ENCODE data around the gene TGFB1.
A peak's percentile ranks its signal among the peaks of the same experiment; 100 is the strongest.
"Not testable (repeated sequence)": the region's sequence is repeated elsewhere in the genome, so short reads cannot be mapped to it uniquely, and the experiment has no call there.

Gene TGFB1

GRCh38 chr19:41386442-41386841, 32.7 kb upstream of the TGFB1 start:
- Histone ChIP-seq H3K36me3 (ENCODE audit: control insufficient read depth, insufficient read depth, low read length) (peaks cover 12% of the 10 kb centered on the region), H3K27me3 (ENCODE audit: control insufficient read depth, insufficient read depth, low read length) (no peaks in the 10 kb centered on the region), H3K4me1 (ENCODE audit: control insufficient read depth, insufficient read depth, low read length) (no peaks in the 10 kb centered on the region), H3K9me3 (ENCODE audit: control insufficient read depth, insufficient read depth, low read length) (no peaks in the 10 kb centered on the region), H3K9ac (ENCODE audit: low read depth, low read length) (no peak overlapping the region), H3K4me3 (ENCODE audit: low read depth, low read length) (no peak overlapping the region)

DNA sequence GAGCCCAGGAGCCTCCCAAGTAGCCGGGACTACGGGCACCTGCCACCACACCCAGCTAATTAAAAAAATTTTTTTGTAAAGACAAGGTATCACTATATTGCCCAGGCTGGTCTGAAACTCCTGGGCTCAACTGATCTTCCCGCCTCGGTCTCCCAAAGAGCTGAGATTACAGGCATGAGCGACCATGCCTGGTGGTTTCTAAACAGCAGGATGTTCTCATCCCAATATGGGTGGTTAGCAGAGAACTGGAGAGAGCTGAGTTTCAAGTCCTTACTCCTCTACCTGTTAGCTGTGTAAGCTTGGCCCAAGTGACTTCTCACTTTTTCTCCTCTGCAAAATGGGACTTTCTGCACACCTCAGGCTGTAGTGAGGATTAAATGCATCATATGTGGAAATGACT, 30.6 kb upstream of the TGFB1 start:
- H3K36me3 ChIP-seq (ENCODE audit: control insufficient read depth, insufficient read depth, low read length): peaks cover 6% of the 10 kb centered on the region

DNA sequence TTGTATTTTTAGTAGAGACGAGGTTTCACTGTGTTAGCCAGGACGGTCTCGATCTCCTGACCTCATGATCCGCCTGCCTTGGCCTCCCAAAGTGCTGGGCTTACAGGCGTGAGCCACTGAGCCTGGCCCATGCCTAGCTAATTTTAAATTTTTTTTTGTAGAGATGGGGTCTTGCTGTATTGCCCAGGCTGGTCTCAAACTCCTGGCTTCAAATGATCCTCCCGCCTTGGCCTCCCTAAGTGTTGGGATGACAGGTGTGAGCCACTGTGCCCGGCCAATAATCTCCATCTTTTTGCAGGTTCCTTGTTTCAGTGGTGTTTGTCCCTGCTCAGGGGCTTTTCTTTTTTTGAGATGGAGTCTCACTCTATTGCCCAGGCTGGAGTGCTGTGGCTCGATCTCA, 27.8 kb upstream of the TGFB1 start:
- H3K9me3 ChIP-seq (ENCODE audit: control insufficient read depth, insufficient read depth, low read length); H3K36me3 ChIP-seq (ENCODE audit: control insufficient read depth, insufficient read depth, low read length); H3K4me1 ChIP-seq (ENCODE audit: control insufficient read depth, insufficient read depth, low read length); H3K9ac ChIP-seq (ENCODE audit: low read depth, low read length); H3K27me3 ChIP-seq (ENCODE audit: control insufficient read depth, insufficient read depth, low read length); H3K4me3 ChIP-seq (ENCODE audit: low read depth, low read length): not testable (repeated sequence)

More for the DNA sequence above, 30.6 kb upstream of the TGFB1 start:
- Histone ChIP-seq H3K4me3 (ENCODE audit: low read depth, low read length) (no peak overlapping the region), H3K9ac (ENCODE audit: low read depth, low read length) (no peak overlapping the region), H3K27me3 (ENCODE audit: control insufficient read depth, insufficient read depth, low read length) (no peaks in the 10 kb centered on the region), H3K4me1 (ENCODE audit: control insufficient read depth, insufficient read depth, low read length) (no peaks in the 10 kb centered on the region), H3K9me3 (ENCODE audit: control insufficient read depth, insufficient read depth, low read length) (no peaks in the 10 kb centered on the region)

GRCh38 chr19:41377977-41378709, 24.4 kb upstream of the TGFB1 start:
- peaks cover 2% of the 10 kb centered on the region for H3K4me1 ChIP-seq (ENCODE audit: control insufficient read depth, insufficient read depth, low read length)
- H3K27me3 ChIP-seq (ENCODE audit: control insufficient read depth, insufficient read depth, low read length): peaks cover 5% of the 10 kb centered on the region
- H3K36me3 ChIP-seq (ENCODE audit: control insufficient read depth, insufficient read depth, low read length): no peaks in the 10 kb centered on the region
- H3K4me3 ChIP-seq (ENCODE audit: low read depth, low read length): no peak overlapping the region
- H3K9me3 ChIP-seq (ENCODE audit: control insufficient read depth, insufficient read depth, low read length): no peaks in the 10 kb centered on the region
- no peak overlapping the region for H3K9ac ChIP-seq (ENCODE audit: low read depth, low read length)

- Histone ChIP-seq H3K27me3 (ENCODE audit: control insufficient read depth, insufficient read depth, low read length) (peaks cover 5% of the 10 kb centered on the region), H3K9me3 (ENCODE audit: control insufficient read depth, insufficient read depth, low read length) (no peaks in the 10 kb centered on the region), H3K36me3 (ENCODE audit: control insufficient read depth, insufficient read depth, low read length) (no peaks in the 10 kb centered on the region), H3K4me3 (ENCODE audit: low read depth, low read length) (peak overlapping the region; percentile 81), H3K9ac (ENCODE audit: low read depth, low read length) (peak overlapping the region; percentile 2), H3K4me1 (ENCODE audit: control insufficient read depth, insufficient read depth, low read length) (peaks cover 2% of the 10 kb centered on the region)
These were observed 23.3 kb upstream of the TGFB1 start for GRCh38 chr19:41376998-41377365.

GRCh38 chr19:41376241-41376997, 22.7 kb upstream of the TGFB1 start, which contains the start of gene TMEM91:
Gene TMEM91 (plus strand): TSS chr19:41376533. CDS start chr19:41378310, 1,777 bp downstream.
- no peaks in the 10 kb centered on the region for H3K36me3 ChIP-seq (ENCODE audit: control insufficient read depth, insufficient read depth, low read length)
- peak within 1 kb of the TSS; percentile 81 for H3K4me3 ChIP-seq (ENCODE audit: low read depth, low read length)
- H3K9ac ChIP-seq (ENCODE audit: low read depth, low read length): peak within 1 kb of the TSS; percentile 38
- H3K4me1 ChIP-seq (ENCODE audit: control insufficient read depth, insufficient read depth, low read length): peaks cover 2% of the 10 kb centered on the region
- H3K27me3 ChIP-seq (ENCODE audit: control insufficient read depth, insufficient read depth, low read length): peaks cover 5% of the 10 kb centered on the region
- H3K9me3 ChIP-seq (ENCODE audit: control insufficient read depth, insufficient read depth, low read length): no peaks in the 10 kb centered on the region

GRCh38 chr19:41373993-41374392, 20.3 kb upstream of the TGFB1 start:
- no peak overlapping the region for H3K4me3 ChIP-seq (ENCODE audit: low read depth, low read length)
- H3K36me3 ChIP-seq (ENCODE audit: control insufficient read depth, insufficient read depth, low read length): no peaks in the 10 kb centered on the region
- no peaks in the 10 kb centered on the region for H3K9me3 ChIP-seq (ENCODE audit: control insufficient read depth, insufficient read depth, low read length)
- peaks cover 5% of the 10 kb centered on the region for H3K27me3 ChIP-seq (ENCODE audit: control insufficient read depth, insufficient read depth, low read length)
- H3K4me1 ChIP-seq (ENCODE audit: control insufficient read depth, insufficient read depth, low read length): peaks cover 2% of the 10 kb centered on the region
- no peak overlapping the region for H3K9ac ChIP-seq (ENCODE audit: low read depth, low read length)

GRCh38 chr19:41372501-41372900, 18.8 kb upstream of the TGFB1 start:
- Histone ChIP-seq H3K36me3 (ENCODE audit: control insufficient read depth, insufficient read depth, low read length) (no peaks in the 10 kb centered on the region), H3K4me1 (ENCODE audit: control insufficient read depth, insufficient read depth, low read length) (no peaks in the 10 kb centered on the region), H3K4me3 (ENCODE audit: low read depth, low read length) (no peak overlapping the region), H3K9ac (ENCODE audit: low read depth, low read length) (no peak overlapping the region), H3K9me3 (ENCODE audit: control insufficient read depth, insufficient read depth, low read length) (no peaks in the 10 kb centered on the region), H3K27me3 (ENCODE audit: control insufficient read depth, insufficient read depth, low read length) (peaks cover 5% of the 10 kb centered on the region)

GRCh38 chr19:41371541-41371940, 17.8 kb upstream of the TGFB1 start:
- H3K36me3 ChIP-seq (ENCODE audit: control insufficient read depth, insufficient read depth, low read length): no peaks in the 10 kb centered on the region
- H3K9ac ChIP-seq (ENCODE audit: low read depth, low read length): no peak overlapping the region
- H3K4me1 ChIP-seq (ENCODE audit: control insufficient read depth, insufficient read depth, low read length): no peaks in the 10 kb centered on the region
- H3K27me3 ChIP-seq (ENCODE audit: control insufficient read depth, insufficient read depth, low read length): no peaks in the 10 kb centered on the region
- H3K9me3 ChIP-seq (ENCODE audit: control insufficient read depth, insufficient read depth, low read length): no peaks in the 10 kb centered on the region
- no peak overlapping the region for H3K4me3 ChIP-seq (ENCODE audit: low read depth, low read length)

DNA sequence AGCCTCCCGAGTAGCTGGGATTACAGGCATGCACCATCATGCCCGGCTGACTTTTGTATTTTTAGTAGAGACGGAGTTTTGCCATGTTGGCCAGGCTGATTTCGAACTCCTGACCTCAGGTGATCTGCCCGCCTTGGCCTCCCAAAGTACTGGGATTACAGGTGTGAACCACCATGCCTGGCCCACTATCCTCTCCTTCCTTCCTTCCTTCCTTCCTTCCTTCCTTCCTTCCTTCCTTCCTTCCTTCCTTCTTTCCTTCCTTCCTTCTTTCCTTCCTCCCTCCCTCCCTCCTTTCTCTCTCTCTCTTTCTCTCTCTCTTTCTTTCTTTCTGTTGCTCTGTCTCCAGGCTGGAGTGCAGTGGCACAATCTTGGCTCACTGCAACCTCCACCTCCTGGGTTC, 17.4 kb upstream of the TGFB1 start:
- H3K27me3 ChIP-seq (ENCODE audit: control insufficient read depth, insufficient read depth, low read length); H3K4me1 ChIP-seq (ENCODE audit: control insufficient read depth, insufficient read depth, low read length); H3K36me3 ChIP-seq (ENCODE audit: control insufficient read depth, insufficient read depth, low read length); H3K9me3 ChIP-seq (ENCODE audit: control insufficient read depth, insufficient read depth, low read length); H3K9ac ChIP-seq (ENCODE audit: low read depth, low read length); H3K4me3 ChIP-seq (ENCODE audit: low read depth, low read length): not testable (repeated sequence)

GRCh38 chr19:41369769-41370168, 16.0 kb upstream of the TGFB1 start:
- Histone ChIP-seq H3K27me3 (ENCODE audit: control insufficient read depth, insufficient read depth, low read length) (no peaks in the 10 kb centered on the region), H3K36me3 (ENCODE audit: control insufficient read depth, insufficient read depth, low read length) (no peaks in the 10 kb centered on the region), H3K9me3 (ENCODE audit: control insufficient read depth, insufficient read depth, low read length) (no peaks in the 10 kb centered on the region), H3K4me3 (ENCODE audit: low read depth, low read length) (no peak overlapping the region), H3K9ac (ENCODE audit: low read depth, low read length) (no peak overlapping the region), H3K4me1 (ENCODE audit: control insufficient read depth, insufficient read depth, low read length) (peaks cover under 1% of the 10 kb centered on the region)

DNA sequence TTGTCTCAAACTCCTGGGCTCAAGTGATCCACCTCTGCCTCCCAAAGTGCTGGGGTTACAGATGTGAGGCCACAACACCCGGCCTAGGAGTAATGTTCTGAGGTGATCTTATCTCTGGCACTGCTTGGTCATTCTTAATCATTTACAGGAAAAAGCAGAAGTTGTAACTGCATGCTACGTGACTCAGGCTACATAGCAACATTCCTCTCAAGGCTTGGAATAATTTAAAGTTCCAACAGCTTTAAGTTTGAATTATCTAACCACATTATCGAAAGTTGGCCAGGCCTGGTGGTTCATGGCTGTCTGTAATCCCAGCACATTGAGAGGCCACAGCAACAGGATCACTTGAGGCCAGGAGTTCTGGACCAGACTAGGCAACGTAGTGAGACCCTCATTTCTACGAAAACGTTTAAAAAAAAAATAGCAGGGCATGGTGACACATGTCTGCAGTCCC, 14.2 kb upstream of the TGFB1 start:
- H3K27me3 ChIP-seq (ENCODE audit: control insufficient read depth, insufficient read depth, low read length): no peaks in the 10 kb centered on the region
- H3K9ac ChIP-seq (ENCODE audit: low read depth, low read length): no peak overlapping the region
- H3K36me3 ChIP-seq (ENCODE audit: control insufficient read depth, insufficient read depth, low read length): no peaks in the 10 kb centered on the region
- H3K4me3 ChIP-seq (ENCODE audit: low read depth, low read length): no peak overlapping the region
- H3K9me3 ChIP-seq (ENCODE audit: control insufficient read depth, insufficient read depth, low read length): no peaks in the 10 kb centered on the region
- H3K4me1 ChIP-seq (ENCODE audit: control insufficient read depth, insufficient read depth, low read length): peaks cover 4% of the 10 kb centered on the region
